Activated naive CD8-positive, alpha-beta T cell treated with anti-CD3 and anti-CD28 coated beads, Interleukin-2, amount 10 ng/mL, durations not matched to agents 7 days and 5 days (primary cell): ENCODE results near the gene TSPAN33. TPM values are rescaled to one million over a fixed set of nuclear protein-coding genes. Genes with fewer than 3 reads are reported as not detected.
A peak's percentile ranks its signal among the peaks of the same experiment; 100 is the strongest.

Experiments used
- ATAC-seq: fragments of 150-1000 bp; cut with Tn5 transposase; one replicate; pipeline ENCODE4 v1.10.0; 2021; ENCODE audit warnings: low read depth, moderate library complexity
- POLR2A ChIA-PET: fragments of 350-600 bp; sonication (Branson Sonifier 250); formaldehyde crosslinking; loops from one replicate; lab custom pipeline; 2021; ENCODE audit warnings: antibody characterized with exemption; lab: Charles Lee
- DNase-seq: peaks from one replicate; pipeline ENCODE4 v3.0.0; 2021
- H3K27ac Mint-ChIP-seq: one replicate; pipeline ENCODE4 v1.8.0; 2022; ENCODE audit warnings: mild to moderate bottlenecking, mixed read lengths
- H3K27me3 Mint-ChIP-seq: one replicate; pipeline ENCODE4 v1.8.0; 2022; ENCODE audit warnings: mild to moderate bottlenecking, moderate library complexity, mixed read lengths
- H3K36me3 Mint-ChIP-seq: one replicate; pipeline ENCODE4 v1.8.0; 2021; ENCODE audit warnings: mild to moderate bottlenecking, mixed read lengths
- H3K4me1 Mint-ChIP-seq: one replicate; pipeline ENCODE4 v1.8.0; 2021; ENCODE audit warnings: mixed read lengths
- H3K4me3 Mint-ChIP-seq: one replicate; pipeline ENCODE4 v1.8.0; 2022; ENCODE audit warnings: mild to moderate bottlenecking, moderate library complexity, mixed read lengths
- H3K9me3 Mint-ChIP-seq: one replicate; pipeline ENCODE4 v1.8.0; 2021; ENCODE audit warnings: mixed read lengths
- total RNA-seq, 2 experiments: library from RNA; stranded (reverse); gene quantifications; one replicate each; pipeline ENCODE4 v1.2.3, GENCODE V29; 2021

TSPAN33 gene, protein sequence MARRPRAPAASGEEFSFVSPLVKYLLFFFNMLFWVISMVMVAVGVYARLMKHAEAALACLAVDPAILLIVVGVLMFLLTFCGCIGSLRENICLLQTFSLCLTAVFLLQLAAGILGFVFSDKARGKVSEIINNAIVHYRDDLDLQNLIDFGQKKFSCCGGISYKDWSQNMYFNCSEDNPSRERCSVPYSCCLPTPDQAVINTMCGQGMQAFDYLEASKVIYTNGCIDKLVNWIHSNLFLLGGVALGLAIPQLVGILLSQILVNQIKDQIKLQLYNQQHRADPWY
- 10 to 100 TPM in 1 of 2 experiments, 1 to 10 TPM in 1; 9.5 to 10.0 TPM for total RNA-seq

DNA sequence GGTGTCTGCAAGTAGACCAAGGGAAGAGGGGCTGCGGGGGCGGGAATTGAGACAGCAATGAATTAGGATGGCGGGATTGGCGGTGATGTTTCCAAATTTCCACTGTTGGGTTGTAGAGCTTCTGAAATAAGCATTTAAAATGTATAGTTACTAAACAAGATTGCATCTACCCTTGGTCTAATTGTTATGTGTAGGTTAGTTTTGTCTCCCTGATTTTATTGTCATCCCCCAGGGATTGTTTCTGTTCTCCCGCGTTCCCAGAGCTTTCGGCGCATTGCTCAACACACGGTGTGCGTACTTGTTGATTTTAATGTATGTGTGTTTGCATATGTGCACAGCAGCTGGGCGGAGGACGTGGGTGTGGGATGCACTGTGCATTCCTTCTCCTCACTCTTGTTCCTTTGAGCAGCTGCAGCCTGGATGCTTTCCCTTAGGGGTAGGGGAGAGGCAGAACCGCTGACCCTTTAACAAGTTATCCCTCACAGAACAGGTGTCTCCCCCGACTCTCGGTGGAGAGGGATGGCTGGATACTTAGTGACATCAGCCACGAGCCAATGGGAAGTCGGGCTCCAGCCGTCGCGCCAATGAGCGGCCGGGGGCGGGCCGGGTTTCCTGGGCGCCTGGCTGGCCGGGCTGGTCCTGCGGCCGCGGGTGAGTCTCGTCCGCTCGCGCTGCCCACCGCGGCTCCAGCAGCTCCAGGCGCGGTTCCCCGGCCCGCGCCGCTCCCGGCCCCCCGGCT lies at the start of gene TSPAN33:
Gene TSPAN33 (plus strand): TSS at position 613 of the 739 bp plus-strand sequence. CDS start 274 bp downstream, outside the sequence.
- H3K9me3 Mint-ChIP-seq: no peaks in the 10 kb centered on the region
- peak; percentile 94 for ATAC-seq
- H3K4me1 Mint-ChIP-seq: peaks cover 21% of the 10 kb centered on the region
- H3K36me3 Mint-ChIP-seq: no peaks in the 10 kb centered on the region
- peak within 1 kb of the TSS; percentile 46 for H3K27ac Mint-ChIP-seq
- peak within 1 kb of the TSS; percentile 93 for H3K4me3 Mint-ChIP-seq
- peak; percentile 78 for DNase-seq
- peaks cover 16% of the 10 kb centered on the region for H3K27me3 Mint-ChIP-seq
- POLR2A ChIA-PET: interaction anchor here (1.6 kb wide), 1 partner anchor 19 kb away, joined by 4 read pairs; no protein-coding TSS in a partner anchor

GRCh38 chr7:129095258-129095657 lies 49.2 kb upstream of the TSPAN33 start:
- H3K27ac Mint-ChIP-seq: peak overlapping the region; percentile 62
- POLR2A ChIA-PET: no interaction called here
- no peaks in the 10 kb centered on the region for H3K9me3 Mint-ChIP-seq
- H3K27me3 Mint-ChIP-seq: peaks cover 4% of the 10 kb centered on the region
- peak overlapping the region; percentile 59 for H3K4me3 Mint-ChIP-seq
- ATAC-seq: peak; percentile 95
- H3K36me3 Mint-ChIP-seq: no peaks in the 10 kb centered on the region
- DNase-seq: peak; percentile 34
- H3K4me1 Mint-ChIP-seq: peaks cover 19% of the 10 kb centered on the region

DNA sequence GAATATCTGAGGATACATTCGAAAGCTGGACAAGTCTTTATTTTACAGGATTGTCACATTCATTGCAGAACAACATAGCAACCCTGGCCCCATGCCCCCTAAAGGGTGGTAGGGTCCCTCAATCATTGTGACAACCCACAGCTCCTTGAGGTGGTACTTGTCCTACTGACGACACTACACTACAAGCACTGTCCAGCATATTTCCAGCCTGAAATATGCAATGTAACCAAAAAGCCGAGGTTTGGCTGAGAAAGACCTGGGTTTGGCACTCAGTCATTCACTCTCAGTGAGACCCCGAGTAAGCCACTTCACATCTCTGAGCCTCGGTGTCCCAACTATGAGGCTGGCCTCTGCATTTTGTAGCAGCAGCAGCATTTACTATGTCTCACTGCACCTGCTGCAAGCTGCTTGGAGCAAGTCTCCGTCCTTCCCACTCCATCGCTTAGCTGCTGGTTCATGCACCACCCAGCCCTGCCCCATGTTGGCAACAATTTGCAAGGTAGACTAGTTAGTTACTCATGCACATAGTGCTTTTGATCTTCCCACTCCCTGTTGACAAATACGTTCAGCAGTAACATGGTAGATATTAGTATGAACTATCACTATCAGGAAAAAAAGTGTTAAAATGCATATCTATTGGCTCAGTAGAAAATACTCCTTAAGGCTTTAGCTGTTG lies 46.0 kb upstream of the TSPAN33 start:
- DNase-seq (no peak), ATAC-seq (no peak)
- Mint-ChIP-seq H3K36me3 (no peaks in the 10 kb centered on the region), H3K4me3 (no peak overlapping the region), H3K9me3 (no peaks in the 10 kb centered on the region), H3K27me3 (peaks cover 4% of the 10 kb centered on the region), H3K27ac (no peak overlapping the region), H3K4me1 (peaks cover 10% of the 10 kb centered on the region)
- POLR2A ChIA-PET: no interaction called here

DNA sequence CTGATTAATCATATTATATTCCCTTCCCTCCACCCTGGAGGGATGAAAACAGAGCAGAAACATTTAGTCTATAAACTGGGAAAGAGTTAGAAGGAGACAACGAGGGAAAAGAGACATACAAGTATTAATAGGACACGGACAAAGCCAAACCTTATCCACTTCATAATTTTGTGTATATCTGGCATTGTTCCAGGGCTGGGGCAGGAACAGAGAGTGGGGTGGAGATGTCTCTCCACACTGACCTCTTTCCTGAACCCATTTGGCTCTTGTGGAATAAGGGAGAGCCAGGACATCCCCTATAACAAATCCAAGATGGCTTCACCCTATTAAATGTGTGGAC lies 43.7 kb upstream of the TSPAN33 start:
- H3K9me3 Mint-ChIP-seq: no peaks in the 10 kb centered on the region
- ATAC-seq: no peak
- POLR2A ChIA-PET: no interaction called here

GRCh38 chr7:129101746-129102145 lies 42.8 kb upstream of the TSPAN33 start:
- Mint-ChIP-seq H3K9me3 (no peaks in the 10 kb centered on the region), H3K36me3 (no peaks in the 10 kb centered on the region), H3K4me1 (no peaks in the 10 kb centered on the region), H3K27ac (no peak overlapping the region), H3K27me3 (peaks cover 4% of the 10 kb centered on the region), H3K4me3 (no peak overlapping the region)
- DNase-seq (no peak), ATAC-seq (no peak)
- POLR2A ChIA-PET: no interaction called here

More for the DNA sequence above, 43.7 kb upstream of the TSPAN33 start:
- DNase-seq: no peak
- H3K27ac Mint-ChIP-seq: no peak overlapping the region
- H3K27me3 Mint-ChIP-seq: peaks cover 4% of the 10 kb centered on the region
- H3K36me3 Mint-ChIP-seq: no peaks in the 10 kb centered on the region
- H3K4me1 Mint-ChIP-seq: peaks cover 2% of the 10 kb centered on the region
- H3K4me3 Mint-ChIP-seq: no peak overlapping the region

- ATAC-seq (no peak), DNase-seq (no peak)
- H3K36me3 Mint-ChIP-seq: no peaks in the 10 kb centered on the region
- H3K27ac Mint-ChIP-seq: no peak overlapping the region
- H3K9me3 Mint-ChIP-seq: no peaks in the 10 kb centered on the region
- H3K4me3 Mint-ChIP-seq: no peak overlapping the region
- H3K4me1 Mint-ChIP-seq: no peaks in the 10 kb centered on the region
- peaks cover 3% of the 10 kb centered on the region for H3K27me3 Mint-ChIP-seq
- POLR2A ChIA-PET: no interaction called here
Measured at GRCh38 chr7:129103561-129104324, 40.8 kb upstream of the TSPAN33 start.

- Mint-ChIP-seq H3K4me1 (no peaks in the 10 kb centered on the region), H3K4me3 (no peak overlapping the region), H3K36me3 (no peaks in the 10 kb centered on the region), H3K27me3 (peaks cover 3% of the 10 kb centered on the region), H3K9me3 (no peaks in the 10 kb centered on the region), H3K27ac (no peak overlapping the region)
- DNase-seq (no peak), ATAC-seq (no peak)
- POLR2A ChIA-PET: no interaction called here
Measured at GRCh38 chr7:129108581-129108980, 35.9 kb upstream of the TSPAN33 start.

GRCh38 chr7:129110258-129110981 lies 34.1 kb upstream of the TSPAN33 start:
- H3K9me3 Mint-ChIP-seq: no peaks in the 10 kb centered on the region
- POLR2A ChIA-PET: no interaction called here
- H3K27ac Mint-ChIP-seq: no peak overlapping the region

GRCh38 chr7:129110982-129111376 lies 33.5 kb upstream of the TSPAN33 start:
- ATAC-seq: no peak

More at GRCh38 chr7:129110258-129110981, 34.1 kb upstream of the TSPAN33 start:
- Mint-ChIP-seq H3K4me1 (no peaks in the 10 kb centered on the region), H3K27me3 (peaks cover 9% of the 10 kb centered on the region), H3K4me3 (no peak overlapping the region), H3K36me3 (no peaks in the 10 kb centered on the region)
- DNase-seq (no peak), ATAC-seq (no peak)

GRCh38 chr7:129115676-129116075 lies 28.8 kb upstream of the TSPAN33 start:
- Mint-ChIP-seq H3K4me3 (no peak overlapping the region), H3K27ac (no peak overlapping the region), H3K27me3 (peaks cover 8% of the 10 kb centered on the region), H3K4me1 (no peaks in the 10 kb centered on the region), H3K9me3 (peaks cover 4% of the 10 kb centered on the region), H3K36me3 (peaks cover 1% of the 10 kb centered on the region)
- no peak for DNase-seq
- POLR2A ChIA-PET: no interaction called here
- ATAC-seq: no peak

More at GRCh38 chr7:129110982-129111376, 33.5 kb upstream of the TSPAN33 start:
- DNase-seq: no peak
- no peak overlapping the region for H3K4me3 Mint-ChIP-seq
- no peaks in the 10 kb centered on the region for H3K4me1 Mint-ChIP-seq
- no peaks in the 10 kb centered on the region for H3K9me3 Mint-ChIP-seq
- H3K27ac Mint-ChIP-seq: no peak overlapping the region
- POLR2A ChIA-PET: no interaction called here
- H3K36me3 Mint-ChIP-seq: no peaks in the 10 kb centered on the region
- H3K27me3 Mint-ChIP-seq: peaks cover 9% of the 10 kb centered on the region

DNA sequence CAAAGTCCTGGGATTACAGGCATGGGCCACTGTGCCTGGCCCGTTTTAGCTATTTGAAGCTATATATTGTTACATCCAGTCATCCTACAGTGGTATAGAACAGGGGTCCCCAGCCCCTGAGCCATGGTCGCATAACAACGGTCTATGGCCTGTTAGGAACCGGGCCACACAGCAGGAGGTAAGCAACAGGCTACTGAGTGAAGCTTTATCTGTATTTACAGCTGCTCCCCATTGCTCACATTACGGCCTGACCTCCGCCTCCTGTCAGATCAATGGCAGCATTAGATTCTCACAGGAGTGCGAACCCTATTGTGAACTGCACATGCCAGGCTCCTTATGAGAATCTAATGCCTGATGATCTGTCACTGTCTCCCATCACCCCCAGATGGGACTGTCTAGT lies 26.3 kb upstream of the TSPAN33 start:
- no peak for ATAC-seq
- Mint-ChIP-seq H3K4me3 (no peak overlapping the region), H3K9me3 (peaks cover 11% of the 10 kb centered on the region), H3K4me1 (peaks cover 5% of the 10 kb centered on the region), H3K27ac (no peak overlapping the region), H3K36me3 (peaks cover 10% of the 10 kb centered on the region), H3K27me3 (peaks cover 8% of the 10 kb centered on the region)
- POLR2A ChIA-PET: no interaction called here
- no peak for DNase-seq

GRCh38 chr7:129118976-129119375 lies 25.5 kb upstream of the TSPAN33 start:
- H3K27me3 Mint-ChIP-seq: peaks cover 6% of the 10 kb centered on the region
- peaks cover 11% of the 10 kb centered on the region for H3K9me3 Mint-ChIP-seq
- no peak for DNase-seq
- POLR2A ChIA-PET: no interaction called here
- ATAC-seq: no peak
- H3K4me1 Mint-ChIP-seq: peaks cover 8% of the 10 kb centered on the region
- H3K36me3 Mint-ChIP-seq: peaks cover 10% of the 10 kb centered on the region
- H3K4me3 Mint-ChIP-seq: no peak overlapping the region
- H3K27ac Mint-ChIP-seq: no peak overlapping the region
